ENCODE results near the gene TAF5L. TPM values are rescaled to one million over a fixed set of nuclear protein-coding genes. Genes with fewer than 3 reads are reported as not detected.

The TAF5L gene
- total and polyA plus RNA-seq, 10 donors: 7.0 to 24.7 (median 17.8) TPM

- TF ChIP-seq CTCF (IDR thresholded peaks at IDR 0.05 in 8 of 11, conservative IDR thresholded peaks at IDR 0.05 in 3 of 11) (no peak), POLR2A (IDR thresholded peaks at IDR 0.05) (no peak), POLR2AphosphoS5 (IDR thresholded peaks at IDR 0.05) (no peak)
- H3K27ac ChIP-seq: no peak overlapping the region
- DNase-seq: no peak
- no peaks in the 10 kb centered on the region for H3K9me3 ChIP-seq
- 88 to 99% (median 92%) methylated on average over 2 of the region's 2 CpGs for WGBS, 5 donors
- H3K36me3 ChIP-seq: peaks cover 0 to 77% (median 40%) of the 10 kb centered on the region in 6 donors
- peaks cover 0 to 13% (median 10%) of the 10 kb centered on the region in 6 donors for H3K4me1 ChIP-seq
- H3K27me3 ChIP-seq (replicated peaks in 1 of 7): no peaks in the 10 kb centered on the region
- intact Hi-C loops (cut with DNase I; ENCODE audit: low total_unique reads): no loop called here
- H3K4me3 ChIP-seq: no peak overlapping the region
Measured at GRCh38 chr1:229657993-229658755, 32.3 kb upstream of the TAF5L start.

GRCh38 chr1:229655781-229656180 is 29.9 kb upstream of the TAF5L start:
- whole genome bisulfite sequencing, 5 donors: 90 to 96% (median 94%) methylated on average over 5 of the region's 5 CpGs
- H3K27me3 ChIP-seq (replicated peaks in 1 of 7): no peaks in the 10 kb centered on the region
- peaks cover 0 to under 1% (median 0%) of the 10 kb centered on the region in 6 donors for H3K4me1 ChIP-seq
- H3K9me3 ChIP-seq: no peaks in the 10 kb centered on the region
- no peak for TF ChIP-seq CTCF (IDR thresholded peaks at IDR 0.05 in 8 of 11, conservative IDR thresholded peaks at IDR 0.05 in 3 of 11)
- TF ChIP-seq POLR2AphosphoS5 (IDR thresholded peaks at IDR 0.05): no peak
- intact Hi-C loops (cut with DNase I; ENCODE audit: low total_unique reads): no loop called here
- H3K27ac ChIP-seq: no peak overlapping the region
- DNase-seq: peak; percentile 39
- peaks cover 0 to 98% (median 58%) of the 10 kb centered on the region in 6 donors for H3K36me3 ChIP-seq
- H3K4me3 ChIP-seq: no peak overlapping the region

- no peaks in the 10 kb centered on the region for H3K27me3 ChIP-seq (replicated peaks in 1 of 7)
- intact Hi-C loops (cut with DNase I; ENCODE audit: low total_unique reads): no loop called here
- no peak for TF ChIP-seq CTCF (IDR thresholded peaks at IDR 0.05 in 8 of 11, conservative IDR thresholded peaks at IDR 0.05 in 3 of 11)
- TF ChIP-seq POLR2A (IDR thresholded peaks at IDR 0.05): no peak
- TF ChIP-seq POLR2AphosphoS5 (IDR thresholded peaks at IDR 0.05): no peak
- DNase-seq: no peak
- H3K36me3 ChIP-seq: peaks cover 3 to 99% (median 61%) of the 10 kb centered on the region in 6 donors
- no peak overlapping the region for H3K4me3 ChIP-seq
- no peak overlapping the region for H3K27ac ChIP-seq
- no peaks in the 10 kb centered on the region for H3K9me3 ChIP-seq
- H3K4me1 ChIP-seq: no peaks in the 10 kb centered on the region
- 70 to 89% (median 82%) methylated on average over 1 of the region's 1 CpG for WGBS, 5 donors
Measured at GRCh38 chr1:229653420-229653819, 27.5 kb upstream of the TAF5L start.

- Histone ChIP-seq H3K9me3 (no peaks in the 10 kb centered on the region), H3K27me3 (replicated peaks in 1 of 7) (no peaks in the 10 kb centered on the region), H3K4me3 (no peak overlapping the region), H3K4me1 (no peaks in the 10 kb centered on the region), H3K36me3 (peaks cover 7 to 99% (median 75%) of the 10 kb centered on the region in 6 donors), H3K27ac (no peak overlapping the region)
- intact Hi-C loops (cut with DNase I; ENCODE audit: low total_unique reads): no loop called here
- 97 to 99% (median 98%) methylated on average over 3 of the region's 3 CpGs for WGBS, 5 donors
- DNase-seq: no peak
- no peak for TF ChIP-seq POLR2A (IDR thresholded peaks at IDR 0.05)
- TF ChIP-seq POLR2AphosphoS5 (IDR thresholded peaks at IDR 0.05): no peak
- TF ChIP-seq CTCF (IDR thresholded peaks at IDR 0.05 in 8 of 11, conservative IDR thresholded peaks at IDR 0.05 in 3 of 11): no peak
Measured at GRCh38 chr1:229651546-229651945, 25.6 kb upstream of the TAF5L start.

Measured in spleen (tissue), 11 donors.